K562 (cell line): ENCODE measurements around the gene POLR3GL. TPM values are rescaled to one million over a fixed set of nuclear protein-coding genes. Genes with fewer than 3 reads are reported as not detected.
A peak's percentile ranks its signal among the peaks of the same experiment; 100 is the strongest.

Experiments used
- CXXC5 ChIP-seq: fragments of 250-450 bp; sonication (Bioruptor Pico); IDR thresholded peaks from 2 replicates; pipeline ENCODE4 v1.8.0; 2022; ENCODE audit warnings: inconsistent platforms, mild to moderate bottlenecking, moderate library complexity
- ETV1 ChIP-seq: fragments of 450-650 bp; conservative IDR thresholded peaks from 2 replicates; pipeline ENCODE4 v1.6.1; 2016; ENCODE audit warnings: missing genetic modification characterization, control low read depth, low read depth, missing compliant biosample characterization
- GTF2F1 ChIP-seq: IDR thresholded peaks from 2 replicates; pipeline ENCODE4 v1.6.1; 2011; ENCODE audit warnings: low read depth, low read length, improper control_type of control experiment
- IFI16 ChIP-seq: fragments of 250-450 bp; sonication (Bioruptor Pico); IDR thresholded peaks from 2 replicates; pipeline ENCODE4 v2.1.2; 2022; ENCODE audit warnings: mild to moderate bottlenecking, inconsistent platforms
- MXI1 ChIP-seq: IDR thresholded peaks from 2 replicates; pipeline ENCODE4 v1.6.1; 2011; ENCODE audit warnings: low read depth, mild to moderate bottlenecking, improper control_type of control experiment, low read length
- OTX1 ChIP-seq: fragments of 450-650 bp; formaldehyde crosslinking; IDR thresholded peaks from 2 replicates; pipeline ENCODE4 v1.4.0; 2022; ENCODE audit warnings: mild to moderate bottlenecking
- POU5F1 ChIP-seq: fragments of 150-350 bp; IDR thresholded peaks from 2 replicates; pipeline ENCODE4 v1.6.1; 2014; ENCODE audit warnings: borderline replicate concordance, low read length, low read depth, mild to moderate bottlenecking; ENCODE audit not compliant: partially characterized antibody
- PTRF ChIP-seq: fragments of 450-650 bp; IDR thresholded peaks from 2 replicates; pipeline ENCODE4 v1.6.1; 2016; ENCODE audit warnings: mild to moderate bottlenecking, missing genetic modification characterization, missing compliant biosample characterization
- RB1 ChIP-seq: fragments of 450-650 bp; IDR thresholded peaks from 2 replicates; pipeline ENCODE4 v1.6.1; 2017; ENCODE audit warnings: low read depth, mild to moderate bottlenecking
- SMAD2 ChIP-seq: fragments of 150-350 bp; IDR thresholded peaks from 2 replicates; pipeline ENCODE4 v1.6.1; 2014; ENCODE audit warnings: low read depth, mild to moderate bottlenecking, low read length
- SRSF7 ChIP-seq: fragments of 200-400 bp; formaldehyde crosslinking; optimal IDR thresholded peaks from 2 replicates; pipeline ENCODE3; 2017; ENCODE audit warnings: mild to moderate bottlenecking, low read depth, low read length
- STAT5A ChIP-seq: IDR thresholded peaks from 2 replicates; pipeline ENCODE4 v1.6.1; 2012; ENCODE audit warnings: low read length, inconsistent platforms, borderline replicate concordance
- TAF1 ChIP-seq: IDR thresholded peaks from 2 replicates; pipeline ENCODE4 v1.6.1; 2011; ENCODE audit warnings: mild to moderate bottlenecking, low read length, moderate library complexity; ENCODE audit not compliant: insufficient read depth, control insufficient read depth, severe bottlenecking; ENCODE audit errors: extremely low read depth
- TARDBP ChIP-seq: fragments of 450-650 bp; IDR thresholded peaks from 2 replicates; pipeline ENCODE4 v1.6.1; 2016
- ZNF12 ChIP-seq: sonication (generic); formaldehyde crosslinking; IDR thresholded peaks from 2 replicates; pipeline ENCODE4 v1.4.0; 2020; ENCODE audit warnings: mild to moderate bottlenecking, missing genetic modification reagents
- ZNF830 ChIP-seq: fragments of 250-450 bp; sonication (Bioruptor Pico); IDR thresholded peaks from 2 replicates; pipeline ENCODE4 v1.5.0; 2021; ENCODE audit warnings: mild to moderate bottlenecking
- polyA plus RNA-seq, 8 experiments: library from polyadenylated mRNA; depleted of rRNA in 4 of 8; stranded (reverse) in 5 of 8; unstranded in 3 of 8; fragments of >200 nt; fragmentation: Nextera tagmentation in 2 of 8; fragmentation: Illumina TruSeq in 1 of 8; extraction: Ambion mirVana in 2 of 8; extraction: Trizol in 1 of 8; gene quantifications; 2 replicates each; pipeline versions ENCODE4 v1.2.1 to v1.2.3, GENCODE V29; 2011 to 2014; ENCODE audit warnings: inconsistent platforms in 1 of 8, missing spikeins in 1 of 8
- total RNA-seq, 7 experiments: library from RNA; depleted of rRNA in 6 of 7; stranded (reverse); fragments of >200 nt in 6 of 7; fragmentation: Illumina TruSeq in 2 of 7; extraction: Trizol in 2 of 7; gene quantifications; 2 replicates each; pipeline versions ENCODE4 v1.2.1 to v1.2.3, GENCODE V29; 2011 to 2021; ENCODE audit warnings: low replicate concordance in 1 of 7
- TF ChIP-seq, protein P1 (sequence below), 2 experiments: IDR thresholded peaks in 1 of 2; conservative IDR thresholded peaks in 1 of 2; 2 replicates each; pipeline ENCODE4 v1.6.1; 2016; ENCODE audit warnings: low read depth in 2 of 2, mild to moderate bottlenecking in 1 of 2, missing compliant biosample characterization in 1 of 2, missing genetic modification characterization in 1 of 2, moderate library complexity in 1 of 2
- TF ChIP-seq, protein P2 (sequence below), 3 experiments: fragments of 200-800 bp in 1 of 3; fragments of 250-450 bp in 1 of 3; fragments of 450-650 bp in 1 of 3; sonication (Bioruptor Pico) in 1 of 3; sonication (Bioruptor generic) in 1 of 3; formaldehyde crosslinking in 1 of 3; IDR thresholded peaks; 2 replicates each; pipeline versions ENCODE4 v1.6.1 to v1.8.0; 2016 to 2022; ENCODE audit warnings: mild to moderate bottlenecking in 2 of 3, missing genetic modification characterization in 2 of 3, missing compliant biosample characterization in 1 of 3, moderate library complexity in 1 of 3
- TF ChIP-seq, protein P3 (sequence below): IDR thresholded peaks from 2 replicates; pipeline ENCODE4 v1.6.1; 2016; ENCODE audit warnings: missing genetic modification characterization, missing compliant biosample characterization

POLR3GL gene
- total and polyA plus RNA-seq, 9 of the 15 experiments (the other 6 are each of a cell fraction or from before 2014, with no cell fraction given): 14.6 to 48.4 (median 38.2) TPM

DNA sequence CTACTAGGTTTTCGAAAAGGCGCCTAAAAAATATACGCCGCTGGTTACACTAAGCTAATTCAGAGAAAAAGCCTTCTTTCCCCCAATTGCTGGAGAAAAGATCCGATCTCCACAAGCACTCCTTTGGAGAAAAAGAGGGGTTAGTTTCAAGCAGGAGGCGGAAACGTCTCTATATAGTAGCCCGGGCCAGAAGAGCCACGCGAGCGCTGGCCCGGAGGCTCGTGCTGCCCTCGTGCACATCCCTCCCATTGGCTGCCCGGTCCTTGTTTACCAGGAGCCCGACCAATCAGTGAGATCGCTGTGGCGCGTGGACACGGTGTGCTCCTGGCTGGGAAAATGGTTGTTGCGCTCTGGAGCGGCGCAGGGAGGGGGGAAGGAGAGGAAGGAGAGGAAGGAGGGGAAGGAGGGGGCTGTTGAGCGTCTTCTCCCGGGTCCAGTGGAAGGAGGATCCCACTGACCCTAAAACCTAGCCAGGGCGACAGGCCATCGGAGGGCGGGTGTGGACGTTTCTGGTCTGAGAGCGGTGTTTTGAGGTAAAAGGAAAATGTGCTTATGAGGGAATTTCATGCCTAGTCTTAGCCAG is 32.0 kb downstream of the POLR3GL start, which contains the start of gene TXNIP (continued):
- TF ChIP-seq OTX1 (CRISPR knock-in tag): no peak
- no peak for TF ChIP-seq ZNF12 (CRISPR knock-in tag)
- no peak for TF ChIP-seq PTRF (tag)
- TF ChIP-seq IFI16: no peak
- peak; percentile 29 for TF ChIP-seq POU5F1
- TF ChIP-seq RB1: peak; percentile 87
- TF ChIP-seq ZNF830 (CRISPR knock-in tag): no peak
- TF ChIP-seq, protein P1, sequence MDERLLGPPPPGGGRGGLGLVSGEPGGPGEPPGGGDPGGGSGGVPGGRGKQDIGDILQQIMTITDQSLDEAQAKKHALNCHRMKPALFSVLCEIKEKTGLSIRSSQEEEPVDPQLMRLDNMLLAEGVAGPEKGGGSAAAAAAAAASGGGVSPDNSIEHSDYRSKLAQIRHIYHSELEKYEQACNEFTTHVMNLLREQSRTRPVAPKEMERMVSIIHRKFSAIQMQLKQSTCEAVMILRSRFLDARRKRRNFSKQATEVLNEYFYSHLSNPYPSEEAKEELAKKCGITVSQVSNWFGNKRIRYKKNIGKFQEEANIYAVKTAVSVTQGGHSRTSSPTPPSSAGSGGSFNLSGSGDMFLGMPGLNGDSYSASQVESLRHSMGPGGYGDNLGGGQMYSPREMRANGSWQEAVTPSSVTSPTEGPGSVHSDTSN (CRISPR knock-in tag; IDR thresholded peaks at IDR 0.05; ENCODE audit: low read depth): no peak
- TF ChIP-seq, protein P1 (tag; conservative IDR thresholded peaks at IDR 0.05; ENCODE audit: low read depth): no peak
- peak; percentile 52 for TF ChIP-seq CXXC5 (CRISPR knock-in tag)
- TF ChIP-seq SRSF7: no peak
- TF ChIP-seq, protein P2, sequence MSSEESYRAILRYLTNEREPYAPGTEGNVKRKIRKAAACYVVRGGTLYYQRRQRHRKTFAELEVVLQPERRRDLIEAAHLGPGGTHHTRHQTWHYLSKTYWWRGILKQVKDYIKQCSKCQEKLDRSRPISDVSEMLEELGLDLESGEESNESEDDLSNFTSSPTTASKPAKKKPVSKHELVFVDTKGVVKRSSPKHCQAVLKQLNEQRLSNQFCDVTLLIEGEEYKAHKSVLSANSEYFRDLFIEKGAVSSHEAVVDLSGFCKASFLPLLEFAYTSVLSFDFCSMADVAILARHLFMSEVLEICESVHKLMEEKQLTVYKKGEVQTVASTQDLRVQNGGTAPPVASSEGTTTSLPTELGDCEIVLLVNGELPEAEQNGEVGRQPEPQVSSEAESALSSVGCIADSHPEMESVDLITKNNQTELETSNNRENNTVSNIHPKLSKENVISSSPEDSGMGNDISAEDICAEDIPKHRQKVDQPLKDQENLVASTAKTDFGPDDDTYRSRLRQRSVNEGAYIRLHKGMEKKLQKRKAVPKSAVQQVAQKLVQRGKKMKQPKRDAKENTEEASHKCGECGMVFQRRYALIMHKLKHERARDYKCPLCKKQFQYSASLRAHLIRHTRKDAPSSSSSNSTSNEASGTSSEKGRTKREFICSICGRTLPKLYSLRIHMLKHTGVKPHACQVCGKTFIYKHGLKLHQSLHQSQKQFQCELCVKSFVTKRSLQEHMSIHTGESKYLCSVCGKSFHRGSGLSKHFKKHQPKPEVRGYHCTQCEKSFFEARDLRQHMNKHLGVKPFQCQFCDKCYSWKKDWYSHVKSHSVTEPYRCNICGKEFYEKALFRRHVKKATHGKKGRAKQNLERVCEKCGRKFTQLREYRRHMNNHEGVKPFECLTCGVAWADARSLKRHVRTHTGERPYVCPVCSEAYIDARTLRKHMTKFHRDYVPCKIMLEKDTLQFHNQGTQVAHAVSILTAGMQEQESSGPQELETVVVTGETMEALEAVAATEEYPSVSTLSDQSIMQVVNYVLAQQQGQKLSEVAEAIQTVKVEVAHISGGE (CRISPR knock-in tag; IDR thresholded peaks at IDR 0.05): no peak; a peak in 1 of 6 replicates
- peak; percentile 79 for TF ChIP-seq MXI1
- TF ChIP-seq, protein P3, sequence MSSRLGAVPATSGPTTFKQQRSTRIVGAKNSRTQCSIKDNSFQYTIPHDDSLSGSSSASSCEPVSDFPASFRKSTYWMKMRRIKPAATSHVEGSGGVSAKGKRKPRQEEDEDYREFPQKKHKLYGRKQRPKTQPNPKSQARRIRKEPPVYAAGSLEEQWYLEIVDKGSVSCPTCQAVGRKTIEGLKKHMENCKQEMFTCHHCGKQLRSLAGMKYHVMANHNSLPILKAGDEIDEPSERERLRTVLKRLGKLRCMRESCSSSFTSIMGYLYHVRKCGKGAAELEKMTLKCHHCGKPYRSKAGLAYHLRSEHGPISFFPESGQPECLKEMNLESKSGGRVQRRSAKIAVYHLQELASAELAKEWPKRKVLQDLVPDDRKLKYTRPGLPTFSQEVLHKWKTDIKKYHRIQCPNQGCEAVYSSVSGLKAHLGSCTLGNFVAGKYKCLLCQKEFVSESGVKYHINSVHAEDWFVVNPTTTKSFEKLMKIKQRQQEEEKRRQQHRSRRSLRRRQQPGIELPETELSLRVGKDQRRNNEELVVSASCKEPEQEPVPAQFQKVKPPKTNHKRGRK (tag): no peak
- peak; percentile 49 for TF ChIP-seq TARDBP
- TF ChIP-seq SMAD2: no peak
- peak; percentile 83 for TF ChIP-seq ETV1 (tag)
- no peak for TF ChIP-seq STAT5A
- TF ChIP-seq TAF1: peak; percentile 92
- TF ChIP-seq GTF2F1: peak; percentile 79; the same call in 1 of the 2 replicates
